Mesenteric fat pad (tissue), 1 donor: Measurements from ENCODE around the gene CTXN1. TPM values are rescaled to one million over a fixed set of nuclear protein-coding genes. Genes with fewer than 3 reads are reported as not detected.
"Not testable (repeated sequence)": the region's sequence is repeated elsewhere in the genome, so short reads cannot be mapped to it uniquely, and the experiment has no call there.

Experiments
- DNase-seq: peaks from one replicate; pipeline ENCODE4 v3.0.0-alpha.2; 2020; ENCODE audit warnings: low spot score
- total RNA-seq: library from RNA; stranded (reverse); fragmentation: NEBNext Ultra II Directional; extraction: Animal tissue kit (Norgen Biotek cat#: 25700); gene quantifications from one replicate; pipeline ENCODE4 v1.2.1, GENCODE V29; 2021
- donor health status: DM: yes; HTN: yes; CAD: no.

CTXN1 gene
- total RNA-seq, 1 donor from 2014 or later: 0.96 TPM

DNA sequence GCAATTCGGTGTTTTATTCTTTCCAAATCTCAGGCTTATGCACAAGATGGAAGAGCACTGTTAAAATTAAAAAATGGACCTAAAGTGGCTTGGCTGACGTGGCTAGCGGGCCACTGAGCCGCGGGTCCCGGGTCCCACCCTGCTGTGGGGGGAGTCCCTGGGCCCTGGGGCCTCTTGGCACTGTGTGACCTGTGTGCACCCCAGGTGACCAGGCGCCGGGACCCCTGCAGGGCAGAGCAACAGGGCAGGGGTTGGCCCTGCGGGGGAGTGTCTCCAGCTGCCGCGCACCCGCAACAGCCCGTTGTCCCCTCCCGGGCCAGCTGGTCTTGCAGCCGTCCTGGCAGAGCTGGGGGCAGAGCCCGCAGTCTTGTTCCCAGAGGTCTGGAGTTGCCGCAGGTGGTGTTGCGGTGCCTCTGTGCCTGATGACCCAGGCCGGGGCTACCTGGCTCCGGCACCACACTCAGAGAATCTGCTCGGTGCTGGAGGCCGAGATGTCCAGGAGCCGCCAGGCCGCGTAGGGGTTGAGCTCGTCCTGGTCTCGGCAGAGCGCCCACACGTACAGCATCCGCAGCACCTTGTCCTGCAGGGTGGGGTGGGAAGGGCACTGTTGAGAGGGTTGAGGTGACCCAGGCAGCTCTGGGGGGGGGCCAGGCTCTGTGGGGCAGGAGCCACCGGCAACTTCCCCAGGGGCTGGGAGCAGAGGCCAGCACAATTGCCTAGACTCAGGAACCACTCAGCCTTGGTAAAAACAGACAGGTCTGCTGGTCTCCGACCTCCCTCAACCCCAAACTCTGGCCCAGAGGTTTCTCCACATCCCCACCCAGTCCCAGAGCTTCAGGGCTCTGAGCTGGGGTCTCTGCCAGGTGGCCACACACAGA, 1.0 kb upstream of the CTXN1 start:
- no peak for DNase-seq

- DNase-seq: no peak
Measured at GRCh38 chr19:7925171-7925851, 624 bp downstream of the CTXN1 start.

DNA sequence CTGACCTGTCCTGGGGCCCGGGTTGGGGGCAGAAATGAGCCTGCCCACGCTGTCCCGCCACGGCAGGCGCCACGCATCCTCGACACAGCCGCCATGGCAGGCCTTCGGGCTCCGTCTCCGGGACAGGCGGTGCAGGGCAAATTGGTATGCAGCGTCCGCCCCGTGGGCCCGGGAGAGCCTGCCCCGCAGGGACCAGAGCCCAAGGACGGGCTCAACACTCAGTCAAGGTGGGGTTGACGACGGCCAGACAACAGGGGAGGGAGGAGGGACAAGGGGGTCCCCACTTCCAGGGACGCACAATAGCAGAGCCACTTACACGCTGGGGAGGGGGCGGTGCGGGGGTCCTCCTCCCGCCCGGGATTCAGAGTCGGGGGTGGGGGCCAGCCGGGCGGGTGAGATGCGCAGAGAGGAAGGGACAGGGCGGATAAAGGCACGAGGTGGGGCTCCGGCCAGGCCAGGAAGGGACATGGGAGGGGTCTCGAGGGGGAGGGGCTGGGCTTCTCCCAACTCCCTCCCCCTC, 1.2 kb downstream of the CTXN1 start:
- DNase-seq: no peak

DNA sequence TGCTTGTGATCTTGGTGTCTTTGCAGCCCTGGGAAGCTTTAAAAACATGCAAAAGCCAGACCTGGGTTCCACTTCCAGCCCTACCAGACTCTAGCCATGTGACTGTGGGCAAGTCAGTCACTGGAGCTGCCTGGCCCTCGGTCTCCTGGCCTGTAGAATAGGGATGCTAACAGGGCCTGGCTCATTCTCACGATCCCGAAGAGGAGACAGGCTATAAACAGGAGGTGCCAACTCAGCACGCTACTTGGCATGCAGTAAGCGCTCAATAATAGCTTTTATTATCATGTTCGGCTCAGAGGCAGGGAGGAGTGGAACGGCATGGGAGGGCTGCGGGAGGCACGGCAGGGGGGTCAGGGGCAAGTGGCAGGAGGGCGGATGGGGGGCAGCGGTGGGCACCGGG, 1.7 kb downstream of the CTXN1 start:
- DNase-seq: no peak

- DNase-seq: no peak
Measured at GRCh38 chr19:7923295-7924191, 2.4 kb downstream of the CTXN1 start.

GRCh38 chr19:7922836-7923195, 3.1 kb downstream of the CTXN1 start:
- no peak for DNase-seq

DNA sequence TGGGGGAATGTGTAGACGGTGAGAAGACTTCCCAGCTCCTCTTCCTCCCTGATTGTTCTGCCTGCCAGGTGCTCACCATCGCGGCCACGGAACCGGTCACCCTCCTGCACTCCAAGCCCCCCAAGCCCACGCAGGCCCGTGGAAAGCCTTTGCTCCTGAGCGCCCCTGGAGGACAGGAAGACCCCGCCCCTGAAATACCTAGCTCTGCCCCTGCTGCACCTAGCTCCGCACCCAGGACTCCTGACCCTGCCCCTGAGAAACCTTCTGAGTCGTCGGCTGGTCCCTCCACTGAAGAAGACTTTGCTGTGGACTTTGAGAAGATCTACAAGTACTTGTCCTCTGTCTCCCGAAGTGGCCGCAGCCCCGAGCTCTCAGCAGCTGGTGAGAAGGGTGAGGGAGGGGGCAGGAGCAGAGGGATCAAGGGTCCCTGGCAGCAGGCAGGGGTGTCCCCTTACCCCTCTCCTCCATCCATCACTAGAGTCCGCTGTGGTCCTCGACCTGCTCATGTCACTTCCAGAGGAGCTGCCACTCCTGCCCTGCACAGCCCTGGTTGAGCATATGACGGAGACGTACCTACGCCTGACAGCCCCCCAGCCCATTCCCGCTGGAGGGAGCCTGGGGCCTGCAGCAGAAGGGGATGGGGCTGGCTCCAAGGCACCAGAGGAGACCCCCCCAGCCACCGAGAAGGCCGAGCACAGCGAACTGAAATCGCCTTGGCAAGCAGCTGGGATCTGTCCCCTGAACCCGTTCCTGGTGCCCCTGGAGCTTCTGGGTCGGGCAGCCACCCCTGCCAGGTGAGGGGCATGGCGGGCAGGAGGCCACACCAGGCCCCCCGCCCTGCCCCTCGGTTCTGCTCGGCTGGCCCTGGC, 3.7 kb downstream of the CTXN1 start:
- no peak for DNase-seq

GRCh38 chr19:7921302-7921966, 4.5 kb downstream of the CTXN1 start:
- DNase-seq: no peak

DNA sequence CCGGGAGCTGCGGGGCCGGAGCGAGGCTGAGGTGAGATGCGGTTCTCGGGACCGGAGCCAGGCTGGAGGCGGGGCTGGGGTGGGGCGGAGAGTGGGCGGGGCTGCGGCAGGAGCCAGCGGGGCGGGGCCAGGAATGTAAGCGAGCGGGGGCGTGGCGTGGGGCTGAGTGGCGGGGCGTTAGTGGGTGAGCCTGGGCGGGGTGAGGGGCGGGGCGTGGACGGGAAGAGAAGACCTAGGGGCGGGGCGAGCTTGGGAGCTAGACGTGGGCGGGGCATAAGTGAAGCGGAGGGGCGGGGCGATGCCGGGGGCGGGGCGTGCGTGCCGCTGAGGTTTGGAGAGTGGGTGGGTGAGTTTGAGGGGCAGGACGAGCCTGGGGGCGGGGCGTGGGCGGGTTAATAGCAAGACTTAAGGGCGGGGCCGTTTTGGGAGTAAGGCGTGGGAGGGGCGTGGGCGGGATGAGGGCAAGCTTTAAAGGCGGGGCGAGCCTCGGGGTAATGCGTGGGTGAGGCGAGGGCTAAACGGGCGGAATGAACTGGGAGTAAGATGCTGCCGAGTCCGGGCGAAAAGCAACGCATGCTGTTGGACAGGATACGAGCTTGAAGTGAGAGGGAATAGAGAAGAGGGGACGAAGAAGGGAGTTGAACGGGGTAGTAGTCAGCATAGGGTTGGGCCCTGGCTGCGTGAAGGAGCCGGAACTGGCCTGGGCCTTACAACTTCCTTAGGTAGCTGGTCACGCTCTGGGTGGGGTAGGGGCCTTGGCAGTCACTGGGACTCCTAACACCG, 5.2 kb downstream of the CTXN1 start:
- DNase-seq: peak; percentile 100

- DNase-seq: peak; percentile 98
Measured at GRCh38 chr19:7919610-7920518, 6.1 kb downstream of the CTXN1 start, which contains the start of gene SNAPC2. SNAPC2 (plus strand) TSS chr19:7920338; CDS start chr19:7920367, 29 bp downstream.

GRCh38 chr19:7918615-7919421, 7.1 kb downstream of the CTXN1 start:
- no peak for DNase-seq

GRCh38 chr19:7918062-7918614, 7.8 kb downstream of the CTXN1 start:
- not testable (repeated sequence) for DNase-seq

DNA sequence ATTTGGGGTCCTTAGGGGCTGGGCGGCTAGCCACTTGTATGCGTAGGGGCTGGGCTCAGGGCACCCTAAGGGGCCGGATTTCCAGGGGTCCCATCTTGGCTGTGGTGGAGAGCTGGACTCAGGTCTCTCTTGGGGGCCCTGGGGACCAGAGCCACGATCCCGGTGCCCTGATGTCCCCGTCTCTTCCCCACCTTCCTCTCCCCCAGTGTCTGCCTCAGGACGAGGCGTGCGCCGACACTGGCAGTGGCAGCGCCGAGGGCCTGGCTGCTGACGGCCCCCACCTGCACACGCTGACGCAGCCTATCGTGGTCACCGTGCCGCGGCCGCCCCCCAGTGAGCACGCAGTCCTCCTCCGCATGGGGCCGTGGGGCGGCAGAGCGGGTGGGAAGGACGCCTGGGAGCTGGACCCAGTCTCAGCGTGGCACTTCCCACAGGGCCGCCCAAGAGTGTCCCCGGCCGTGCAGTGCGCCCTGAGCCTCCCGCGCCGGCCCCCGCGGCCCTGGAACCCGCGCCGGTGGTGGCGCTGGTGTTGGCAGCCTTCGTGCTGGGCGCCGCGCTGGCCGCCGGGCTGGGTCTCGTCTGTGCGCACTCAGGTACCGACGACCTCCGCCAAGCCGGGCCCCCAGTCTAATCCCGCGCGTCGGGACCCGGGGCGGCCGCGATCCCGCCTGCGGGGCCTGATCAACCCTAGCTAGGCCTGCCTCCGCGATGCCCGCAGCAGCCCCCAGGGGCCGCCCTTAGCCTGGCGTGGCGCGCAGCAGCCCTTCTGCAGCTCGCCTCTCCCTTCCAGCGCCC, 8.5 kb downstream of the CTXN1 start:
- no peak for DNase-seq

GRCh38 chr19:7916955-7917266, 9.0 kb downstream of the CTXN1 start:
- DNase-seq: no peak

DNA sequence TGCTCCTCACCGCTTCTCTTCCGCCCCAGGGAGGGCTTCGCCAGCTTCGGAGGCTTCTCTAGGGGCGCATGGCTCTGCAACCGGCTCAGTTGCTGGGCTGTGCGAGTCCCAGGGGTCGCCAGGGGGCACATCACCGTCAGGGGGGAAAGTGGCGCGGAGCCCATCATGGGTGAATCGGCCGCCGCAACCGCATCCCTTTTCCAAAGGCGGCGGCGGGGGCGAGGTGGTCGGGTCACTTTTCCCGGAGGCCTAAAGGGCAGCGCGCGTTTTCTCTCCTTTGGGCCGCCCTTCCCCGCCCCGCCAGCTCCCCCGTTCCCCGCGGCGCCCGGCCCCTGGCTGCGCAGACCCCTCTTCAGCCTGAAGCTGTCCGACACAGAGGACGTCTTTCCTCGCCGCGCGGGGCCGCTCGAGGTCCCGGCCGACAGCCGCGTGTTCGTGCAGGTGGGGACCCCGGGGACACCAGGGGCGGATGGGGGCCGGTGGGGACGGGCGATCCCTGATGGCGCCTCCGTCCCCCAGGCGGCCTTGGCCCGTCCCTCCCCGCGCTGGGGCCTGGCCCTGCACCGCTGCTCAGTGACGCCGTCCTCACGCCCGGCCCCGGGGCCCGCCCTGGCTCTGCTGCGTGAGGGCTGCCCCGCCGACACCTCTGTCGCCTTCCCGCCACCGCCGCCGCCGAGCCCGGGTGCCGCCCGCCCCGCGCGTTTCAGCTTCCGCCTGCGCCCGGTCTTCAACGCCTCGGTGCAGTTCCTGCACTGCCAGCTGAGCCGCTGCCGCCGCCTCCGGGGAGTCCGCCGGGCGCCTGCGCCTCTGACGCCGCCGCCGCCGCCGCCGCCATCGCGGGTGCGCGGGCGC, 9.6 kb downstream of the CTXN1 start:
- no peak for DNase-seq
